A549 (cell line): ENCODE data around the gene PID1.

ENCODE experiments used
- CHD2 ChIP-seq: fragments of 150-350 bp; IDR thresholded peaks from 2 replicates; pipeline ENCODE4 v1.6.1; 2014; ENCODE audit warnings: low read length; ENCODE audit not compliant: partially characterized antibody
- ELK1 ChIP-seq: fragments of 150-350 bp; IDR thresholded peaks from 2 replicates; pipeline ENCODE4 v1.6.1; 2014; ENCODE audit warnings: low read depth, mild to moderate bottlenecking, low read length
- FOSL2 ChIP-seq, 2 experiments: fragments of 450-650 bp in 1 of 2; fragments of >200 bp in 1 of 2; sonication (Bioruptor Twin) in 1 of 2; formaldehyde crosslinking; IDR thresholded peaks; 2 replicates each; pipeline versions ENCODE4 v1.5.0 to v1.6.1; 2016 to 2020; ENCODE audit warnings: mild to moderate bottlenecking in 1 of 2, moderate library complexity in 1 of 2
- HOXB5 ChIP-seq: fragments of 250-450 bp; sonication (Bioruptor Pico); IDR thresholded peaks from 2 replicates; pipeline ENCODE4 v1.5.0; 2020; ENCODE audit warnings: mild to moderate bottlenecking, moderate library complexity
- JUN ChIP-seq, 2 experiments: fragments of >200 bp; sonication (Bioruptor Twin); formaldehyde crosslinking; IDR thresholded peaks; 2 replicates in 1 of 2; 3 replicates in 1 of 2; pipeline ENCODE4 v1.6.1; 2016 to 2017
- MAX ChIP-seq: IDR thresholded peaks from 2 replicates; pipeline ENCODE4 v1.6.1; 2012
- MAZ ChIP-seq: fragments of 150-350 bp; IDR thresholded peaks from 2 replicates; pipeline ENCODE4 v1.6.1; 2014; ENCODE audit warnings: antibody characterized with exemption, low read depth, low read length, borderline replicate concordance
- POLR2A ChIP-seq: IDR thresholded peaks from 2 replicates; pipeline ENCODE4 v1.6.1; 2012; ENCODE audit warnings: mild to moderate bottlenecking, low read length
- RCOR1 ChIP-seq: fragments of 150-350 bp; IDR thresholded peaks from 2 replicates; pipeline ENCODE4 v1.6.1; 2014; ENCODE audit warnings: antibody characterized with exemption, low read length, low read depth
- RFX5 ChIP-seq: fragments of 450-650 bp; IDR thresholded peaks from 2 replicates; pipeline ENCODE4 v1.7.1; 2014; ENCODE audit warnings: antibody characterized with exemption, mild to moderate bottlenecking, moderate library complexity
- TF ChIP-seq, protein P1 (sequence below): fragments of >200 bp; sonication (Bioruptor Twin); formaldehyde crosslinking; IDR thresholded peaks from 3 replicates; pipeline ENCODE4 v1.5.1; 2016
- TF ChIP-seq, protein P2 (sequence below): fragments of 450-650 bp; IDR thresholded peaks from 2 replicates; pipeline ENCODE4 v1.6.1; 2014; ENCODE audit warnings: antibody characterized with exemption

DNA sequence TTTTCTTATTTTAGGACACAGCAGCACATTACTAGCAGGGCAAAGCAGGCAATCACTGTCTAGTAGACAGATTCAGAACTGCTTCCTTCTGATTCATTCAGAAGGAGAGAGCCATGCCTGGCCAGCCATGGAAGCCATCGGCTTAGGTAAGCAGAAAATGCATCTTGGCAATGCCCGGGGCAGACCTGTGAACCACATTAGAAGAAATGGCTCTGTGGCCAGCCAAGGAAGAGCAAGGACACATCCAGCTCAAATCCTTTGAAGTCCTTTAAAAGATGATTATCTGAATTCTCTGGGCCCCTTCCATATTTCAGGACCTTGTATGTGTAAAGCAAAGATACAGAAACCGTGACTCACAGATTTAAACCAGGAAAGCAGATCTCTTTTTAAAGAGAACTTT is 227.4 kb downstream of the PID1 start:
- TF ChIP-seq MAX (no peak), JUN (IDR thresholded peaks at IDR 0.05) (no peak), HOXB5 (no peak), RFX5 (no peak), ELK1 (no peak), CHD2 (no peak), MAZ (no peak), POLR2A (no peak), FOSL2 (IDR thresholded peaks at IDR 0.05) (no peak), FOSL2 (CRISPR knock-in tag; IDR thresholded peaks at IDR 0.05) (no peak), RCOR1 (no peak)
- TF ChIP-seq, protein P1, sequence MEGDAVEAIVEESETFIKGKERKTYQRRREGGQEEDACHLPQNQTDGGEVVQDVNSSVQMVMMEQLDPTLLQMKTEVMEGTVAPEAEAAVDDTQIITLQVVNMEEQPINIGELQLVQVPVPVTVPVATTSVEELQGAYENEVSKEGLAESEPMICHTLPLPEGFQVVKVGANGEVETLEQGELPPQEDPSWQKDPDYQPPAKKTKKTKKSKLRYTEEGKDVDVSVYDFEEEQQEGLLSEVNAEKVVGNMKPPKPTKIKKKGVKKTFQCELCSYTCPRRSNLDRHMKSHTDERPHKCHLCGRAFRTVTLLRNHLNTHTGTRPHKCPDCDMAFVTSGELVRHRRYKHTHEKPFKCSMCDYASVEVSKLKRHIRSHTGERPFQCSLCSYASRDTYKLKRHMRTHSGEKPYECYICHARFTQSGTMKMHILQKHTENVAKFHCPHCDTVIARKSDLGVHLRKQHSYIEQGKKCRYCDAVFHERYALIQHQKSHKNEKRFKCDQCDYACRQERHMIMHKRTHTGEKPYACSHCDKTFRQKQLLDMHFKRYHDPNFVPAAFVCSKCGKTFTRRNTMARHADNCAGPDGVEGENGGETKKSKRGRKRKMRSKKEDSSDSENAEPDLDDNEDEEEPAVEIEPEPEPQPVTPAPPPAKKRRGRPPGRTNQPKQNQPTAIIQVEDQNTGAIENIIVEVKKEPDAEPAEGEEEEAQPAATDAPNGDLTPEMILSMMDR = no peak
- TF ChIP-seq, protein P2, sequence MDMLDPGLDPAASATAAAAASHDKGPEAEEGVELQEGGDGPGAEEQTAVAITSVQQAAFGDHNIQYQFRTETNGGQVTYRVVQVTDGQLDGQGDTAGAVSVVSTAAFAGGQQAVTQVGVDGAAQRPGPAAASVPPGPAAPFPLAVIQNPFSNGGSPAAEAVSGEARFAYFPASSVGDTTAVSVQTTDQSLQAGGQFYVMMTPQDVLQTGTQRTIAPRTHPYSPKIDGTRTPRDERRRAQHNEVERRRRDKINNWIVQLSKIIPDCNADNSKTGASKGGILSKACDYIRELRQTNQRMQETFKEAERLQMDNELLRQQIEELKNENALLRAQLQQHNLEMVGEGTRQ = no peak
